ENCODE results near the gene PRR16. TPM values are rescaled to one million over a fixed set of nuclear protein-coding genes. Genes with fewer than 3 reads are reported as not detected.

Gene PRR16
- total RNA-seq, 4 donors from 2014 or later: 0.48 to 2.3 (median 1.9) TPM; not detected in 1

DNA sequence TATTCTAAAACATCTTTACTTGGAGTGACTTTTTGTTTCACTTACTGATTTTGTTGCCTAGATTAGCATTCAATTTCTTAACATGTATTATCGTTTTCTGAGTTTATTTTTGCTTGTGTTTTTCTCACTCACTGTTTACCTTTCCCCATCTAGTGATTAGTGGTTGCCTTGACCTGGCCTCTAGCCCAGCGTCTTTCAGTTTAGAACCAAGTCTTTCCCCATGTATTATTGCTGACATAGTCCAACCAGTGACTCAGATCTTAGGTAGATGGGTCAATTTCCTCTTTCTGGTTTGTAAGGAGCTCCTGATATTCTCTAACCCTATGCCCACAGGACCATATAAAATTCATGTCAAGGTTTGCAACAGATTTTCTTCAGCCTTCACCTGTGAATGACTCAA lies 135.5 kb downstream of the PRR16 start:
- no peak overlapping the region for H3K27ac ChIP-seq
- no peak overlapping the region for H3K4me3 ChIP-seq
- H3K4me1 ChIP-seq: no peaks in the 10 kb centered on the region
- DNase-seq: no peak
- intact Hi-C loops (cut with DNase I): no loop called here
- H3K9me3 ChIP-seq: peaks cover 0 to 6% (median under 1%) of the 10 kb centered on the region in 3 donors
- H3K27me3 ChIP-seq: no peaks in the 10 kb centered on the region
- WGBS, 2 donors: 15 to 19% methylated on average over 2 of the region's 2 CpGs
- TF ChIP-seq POLR2A (IDR thresholded peaks at IDR 0.05): no peak
- TF ChIP-seq, protein P1, sequence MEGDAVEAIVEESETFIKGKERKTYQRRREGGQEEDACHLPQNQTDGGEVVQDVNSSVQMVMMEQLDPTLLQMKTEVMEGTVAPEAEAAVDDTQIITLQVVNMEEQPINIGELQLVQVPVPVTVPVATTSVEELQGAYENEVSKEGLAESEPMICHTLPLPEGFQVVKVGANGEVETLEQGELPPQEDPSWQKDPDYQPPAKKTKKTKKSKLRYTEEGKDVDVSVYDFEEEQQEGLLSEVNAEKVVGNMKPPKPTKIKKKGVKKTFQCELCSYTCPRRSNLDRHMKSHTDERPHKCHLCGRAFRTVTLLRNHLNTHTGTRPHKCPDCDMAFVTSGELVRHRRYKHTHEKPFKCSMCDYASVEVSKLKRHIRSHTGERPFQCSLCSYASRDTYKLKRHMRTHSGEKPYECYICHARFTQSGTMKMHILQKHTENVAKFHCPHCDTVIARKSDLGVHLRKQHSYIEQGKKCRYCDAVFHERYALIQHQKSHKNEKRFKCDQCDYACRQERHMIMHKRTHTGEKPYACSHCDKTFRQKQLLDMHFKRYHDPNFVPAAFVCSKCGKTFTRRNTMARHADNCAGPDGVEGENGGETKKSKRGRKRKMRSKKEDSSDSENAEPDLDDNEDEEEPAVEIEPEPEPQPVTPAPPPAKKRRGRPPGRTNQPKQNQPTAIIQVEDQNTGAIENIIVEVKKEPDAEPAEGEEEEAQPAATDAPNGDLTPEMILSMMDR (IDR thresholded peaks at IDR 0.05): no peak
- H3K36me3 ChIP-seq: no peaks in the 10 kb centered on the region

DNA sequence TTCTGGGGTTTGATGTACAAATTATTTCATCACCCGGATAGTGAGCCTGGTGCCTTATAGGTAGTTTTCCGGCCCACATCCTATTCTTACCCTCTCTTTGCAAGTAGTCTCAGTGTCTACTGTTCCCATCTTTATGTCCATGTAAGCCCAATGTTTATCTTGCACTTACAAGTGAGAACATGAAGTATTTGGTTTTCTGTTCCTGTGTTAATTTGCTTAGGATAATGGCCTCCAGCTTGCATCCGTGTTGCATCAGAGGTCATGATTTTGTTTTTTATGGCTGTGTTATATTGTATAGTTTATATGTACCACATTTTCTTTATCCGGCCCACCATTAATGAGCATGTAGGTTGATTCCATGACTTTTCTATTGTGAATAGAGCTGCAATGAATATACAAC lies 136.5 kb downstream of the PRR16 start:
- 80 to 82% methylated on average over 4 of the region's 4 CpGs for WGBS, 2 donors
- no peak overlapping the region for H3K27ac ChIP-seq
- peaks cover 0 to 6% (median 0%) of the 10 kb centered on the region in 3 donors for H3K9me3 ChIP-seq
- TF ChIP-seq, protein P1 (IDR thresholded peaks at IDR 0.05): no peak
- no peak for TF ChIP-seq POLR2A (IDR thresholded peaks at IDR 0.05)
- no peaks in the 10 kb centered on the region for H3K4me1 ChIP-seq
- no peak overlapping the region for H3K4me3 ChIP-seq
- H3K36me3 ChIP-seq: no peaks in the 10 kb centered on the region
- no peak for DNase-seq
- intact Hi-C loops (cut with DNase I): no loop called here
- no peaks in the 10 kb centered on the region for H3K27me3 ChIP-seq

DNA sequence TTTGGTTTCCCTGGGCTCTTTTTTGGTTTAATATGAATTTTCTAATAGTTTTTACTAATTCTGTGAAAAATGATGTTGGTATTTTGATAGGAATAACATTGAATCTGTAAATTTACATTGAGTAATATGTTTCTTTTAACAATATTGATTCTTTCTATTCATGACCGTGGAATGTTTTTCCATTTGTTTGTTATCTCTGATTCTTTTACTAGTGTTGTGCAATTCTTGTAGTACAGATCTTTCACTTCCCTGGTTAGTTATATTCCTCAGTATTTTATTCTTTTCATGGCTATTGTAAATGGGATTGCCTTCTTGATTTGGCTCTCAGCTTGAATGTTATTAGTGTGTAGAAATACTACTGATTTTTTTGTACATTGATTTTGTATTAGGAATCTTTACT lies 137.9 kb downstream of the PRR16 start:
- Histone ChIP-seq H3K4me1 (no peaks in the 10 kb centered on the region), H3K9me3 (peaks cover 0 to 6% (median 0%) of the 10 kb centered on the region in 3 donors), H3K27me3 (no peaks in the 10 kb centered on the region), H3K4me3 (no peak overlapping the region), H3K27ac (no peak overlapping the region), H3K36me3 (no peaks in the 10 kb centered on the region)
- DNase-seq: no peak
- intact Hi-C loops (cut with DNase I): no loop called here
- TF ChIP-seq, protein P1 (IDR thresholded peaks at IDR 0.05): no peak
- no peak for TF ChIP-seq POLR2A (IDR thresholded peaks at IDR 0.05)
- WGBS, 2 donors: 87 to 95% methylated on average over 1 of the region's 1 CpG

DNA sequence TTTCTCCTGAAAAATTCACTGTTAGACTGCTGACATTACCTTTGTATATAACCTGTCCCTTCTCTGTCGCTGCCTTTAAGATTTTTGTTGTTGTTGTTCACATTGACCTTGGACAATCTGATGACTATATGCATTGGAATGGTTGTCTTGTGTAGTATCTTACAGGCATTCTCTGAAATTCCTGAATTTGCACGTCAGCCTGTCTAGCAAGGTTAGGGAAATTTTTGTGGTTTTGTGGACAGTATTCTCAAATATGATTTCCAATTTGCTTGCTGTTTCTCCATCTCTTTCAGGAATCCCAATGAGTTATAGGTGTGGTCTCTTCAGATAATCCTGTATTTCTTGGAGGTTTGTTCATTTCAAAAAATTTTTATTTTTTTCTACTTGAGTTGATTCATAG lies 140.8 kb downstream of the PRR16 start:
- no peaks in the 10 kb centered on the region for H3K27me3 ChIP-seq
- 70 to 74% methylated on average over 2 of the region's 2 CpGs for WGBS, 2 donors
- no peak overlapping the region for H3K4me3 ChIP-seq
- peaks cover 0 to 6% (median 0%) of the 10 kb centered on the region in 3 donors for H3K9me3 ChIP-seq
- intact Hi-C loops (cut with DNase I): no loop called here
- H3K27ac ChIP-seq: no peak overlapping the region
- no peak for TF ChIP-seq POLR2A (IDR thresholded peaks at IDR 0.05)
- TF ChIP-seq, protein P1 (IDR thresholded peaks at IDR 0.05): no peak
- no peaks in the 10 kb centered on the region for H3K4me1 ChIP-seq
- no peaks in the 10 kb centered on the region for H3K36me3 ChIP-seq
- DNase-seq: no peak

DNA sequence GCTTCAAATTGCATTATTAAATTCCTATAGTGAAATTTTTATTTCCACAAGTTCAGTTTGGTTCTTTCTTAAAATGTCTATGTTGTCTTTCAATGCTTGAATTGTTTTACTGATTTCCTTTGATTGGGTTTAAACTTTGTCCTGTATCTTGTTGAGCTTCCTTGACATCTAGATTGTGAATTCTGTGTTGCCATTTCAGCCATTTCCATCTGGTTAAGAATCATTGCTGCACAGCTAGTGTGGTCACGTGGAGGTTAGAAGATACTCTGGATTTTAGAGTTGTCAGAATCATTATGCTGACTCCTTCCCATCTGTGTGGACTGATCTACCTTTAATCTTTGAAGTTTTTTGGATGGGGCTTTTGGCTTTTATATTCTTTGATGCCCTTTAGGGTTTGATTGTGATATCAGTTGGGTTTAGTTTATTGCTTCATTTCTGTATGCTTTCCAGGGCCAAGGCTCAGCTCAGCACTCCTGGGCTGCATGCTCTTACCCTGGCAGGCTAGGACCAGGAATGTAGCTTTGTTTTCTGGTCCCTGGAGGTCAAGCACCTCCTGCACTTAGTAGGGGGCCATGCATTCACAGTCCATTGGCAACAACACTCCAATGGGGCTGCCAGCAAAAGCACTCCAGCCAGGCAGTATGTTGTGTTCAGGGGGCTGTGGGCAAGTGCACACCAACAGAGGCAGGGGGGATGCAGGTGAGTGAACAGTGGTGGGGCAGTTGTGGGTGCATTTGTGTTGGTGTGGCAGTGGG lies 141.4 kb downstream of the PRR16 start:
- DNase-seq: no peak
- Histone ChIP-seq H3K27me3 (no peaks in the 10 kb centered on the region), H3K36me3 (no peaks in the 10 kb centered on the region), H3K9me3 (peaks cover 0 to 6% (median 0%) of the 10 kb centered on the region in 3 donors), H3K4me3 (no peak overlapping the region), H3K4me1 (no peaks in the 10 kb centered on the region), H3K27ac (no peak overlapping the region)
- TF ChIP-seq, protein P1 (IDR thresholded peaks at IDR 0.05): no peak
- no peak for TF ChIP-seq POLR2A (IDR thresholded peaks at IDR 0.05)
- 50 to 77% methylated on average over 1 of the region's 1 CpG for WGBS, 2 donors
- intact Hi-C loops (cut with DNase I): no loop called here

Data from esophagus squamous epithelium (tissue), 5 donors.